Keratinocyte (primary cell): ENCODE data around the gene CNOT6.

Source experiments
- CTCF ChIP-seq, 3 experiments: IDR thresholded peaks in 1 of 3; conservative IDR thresholded peaks in 1 of 3; optimal IDR thresholded peaks in 1 of 3; 2 replicates in 2 of 3; 3 replicates in 1 of 3; pipeline versions ENCODE3 to v1.5.1; 2011; ENCODE audit warnings: low read length in 3 of 3, mild to moderate bottlenecking in 3 of 3, moderate library complexity in 2 of 3, control low read depth in 1 of 3, inconsistent platforms in 1 of 3; ENCODE audit not compliant: insufficient read depth in 2 of 3; ENCODE audit errors: extremely low read depth in 1 of 3
- EZH2 ChIP-seq: IDR thresholded peaks from one replicate; pipeline ENCODE4 v1.6.1; 2012; ENCODE audit warnings: inconsistent platforms, mild to moderate bottlenecking, low read length, moderate library complexity

DNA sequence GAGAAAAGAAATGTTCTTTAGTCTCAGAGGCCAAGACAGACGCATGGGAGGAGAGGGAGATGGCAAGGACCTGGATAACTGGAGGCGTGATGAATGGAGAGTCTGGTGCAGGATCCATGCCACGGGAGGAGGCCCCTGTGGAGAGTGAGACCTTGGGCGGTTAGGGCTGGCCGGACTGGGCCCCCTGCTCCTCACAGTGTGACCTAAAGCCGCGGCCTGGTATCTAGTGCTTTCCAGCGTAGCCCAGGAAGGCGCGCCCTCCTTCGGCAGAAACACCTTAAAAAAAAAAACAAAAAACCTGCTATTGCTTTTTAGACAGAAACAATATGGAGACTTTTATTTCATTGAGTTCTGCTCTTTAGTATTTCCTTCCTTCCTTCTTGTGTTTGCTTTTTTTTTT, 64.1 kb downstream of the CNOT6 start:
- TF ChIP-seq CTCF (optimal IDR thresholded peaks at IDR 0.05 in 1 of 3, IDR thresholded peaks at IDR 0.05 in 1 of 3, conservative IDR thresholded peaks at IDR 0.05 in 1 of 3; ENCODE audit: extremely low read depth in 1 of 3, insufficient read depth in 2 of 3, low read length in 3 of 3) (no peak), EZH2 (no peak)
